Subcutaneous abdominal adipose tissue (tissue), 5 donors: ENCODE data around the gene TBC1D13.
"Not testable (repeated sequence)": the region's sequence is repeated elsewhere in the genome, so short reads cannot be mapped to it uniquely, and the experiment has no call there.

Experiments used
- H3K27ac ChIP-seq: one replicate; pipeline ENCODE4 v1.7.0; 2013; ENCODE audit warnings: low read depth, mild to moderate bottlenecking, inconsistent platforms, low read length, moderate library complexity
- H3K27me3 ChIP-seq, 5 donors: one replicate each; pipeline ENCODE4 v1.7.0; 2013; ENCODE audit warnings: low read length in 5 of 5, inconsistent platforms in 1 of 5; ENCODE audit not compliant: control insufficient read depth in 5 of 5, insufficient read depth in 4 of 5
- H3K36me3 ChIP-seq, 5 donors: one replicate each; pipeline ENCODE4 v1.7.0; 2013; ENCODE audit warnings: low read length in 5 of 5; ENCODE audit not compliant: control insufficient read depth in 5 of 5, insufficient read depth in 5 of 5
- H3K4me1 ChIP-seq, 5 donors: one replicate each; pipeline ENCODE4 v1.7.0; 2013; ENCODE audit warnings: low read length in 5 of 5, mild to moderate bottlenecking in 3 of 5, moderate library complexity in 1 of 5; ENCODE audit not compliant: control insufficient read depth in 5 of 5, insufficient read depth in 5 of 5
- H3K4me3 ChIP-seq, 5 donors: one replicate each; pipeline ENCODE4 v1.7.0; 2013; ENCODE audit warnings: low read length in 5 of 5, low read depth in 1 of 5
- H3K9ac ChIP-seq, 5 donors: one replicate each; pipeline ENCODE4 v1.7.0; 2013; ENCODE audit warnings: low read length in 5 of 5, mild to moderate bottlenecking in 4 of 5, moderate library complexity in 3 of 5
- H3K9me3 ChIP-seq, 5 donors: one replicate each; pipeline ENCODE4 v1.7.0; 2013; ENCODE audit warnings: low read length in 5 of 5; ENCODE audit not compliant: control insufficient read depth in 5 of 5
- donor health status: healthy.
- donor health status: healthy.
- donor health status: healthy.
- donor health status: healthy.
- donor health status: healthy.

TBC1D13 gene

GRCh38 chr9:128841694-128842492 lies 54.8 kb downstream of the TBC1D13 start:
- no peak overlapping the region for H3K4me3 ChIP-seq
- H3K9me3 ChIP-seq, result no peaks in the 10 kb centered on the region
- H3K27me3 ChIP-seq, result no peaks in the 10 kb centered on the region
- no peaks in the 10 kb centered on the region for H3K4me1 ChIP-seq
- H3K27ac ChIP-seq, result no peak overlapping the region
- H3K36me3 ChIP-seq, result peaks cover 0 to 7% (median 6%) of the 10 kb centered on the region in 5 donors
- H3K9ac ChIP-seq, result no peak overlapping the region

GRCh38 chr9:128843171-128843570 lies 56.1 kb downstream of the TBC1D13 start:
- H3K9me3 ChIP-seq, result not testable (repeated sequence)

GRCh38 chr9:128845186-128845931 lies 58.3 kb downstream of the TBC1D13 start:
- Histone ChIP-seq H3K4me1 (no peaks in the 10 kb centered on the region), H3K4me3 (no peak overlapping the region), H3K27me3 (no peaks in the 10 kb centered on the region), H3K36me3 (peaks cover 0 to 7% (median 0%) of the 10 kb centered on the region in 5 donors), H3K9ac (peak overlapping the region in 1 of 5 donors; percentile 10), H3K27ac (no peak overlapping the region), H3K9me3 (peaks cover 0 to 6% (median 0%) of the 10 kb centered on the region in 5 donors)

More at GRCh38 chr9:128843171-128843570, 56.1 kb downstream of the TBC1D13 start:
- H3K4me3 ChIP-seq, H3K9ac ChIP-seq, H3K4me1 ChIP-seq, H3K36me3 ChIP-seq, H3K27me3 ChIP-seq, H3K27ac ChIP-seq: not testable (repeated sequence)

GRCh38 chr9:128846680-128847030 lies 59.6 kb downstream of the TBC1D13 start:
- Histone ChIP-seq H3K4me3 (no peak overlapping the region), H3K27ac (no peak overlapping the region), H3K9me3 (peaks cover 0 to 10% (median 3%) of the 10 kb centered on the region in 5 donors), H3K4me1 (no peaks in the 10 kb centered on the region), H3K9ac (no peak overlapping the region), H3K36me3 (peaks cover 0 to 7% (median 0%) of the 10 kb centered on the region in 5 donors), H3K27me3 (no peaks in the 10 kb centered on the region)

- no peak overlapping the region for H3K9ac ChIP-seq
These were observed 60.8 kb downstream of the TBC1D13 start for GRCh38 chr9:128847803-128848202.

GRCh38 chr9:128851024-128851423 lies 64.0 kb downstream of the TBC1D13 start:
- not testable (repeated sequence) for H3K4me1 ChIP-seq, H3K9ac ChIP-seq, H3K27me3 ChIP-seq, H3K27ac ChIP-seq, H3K9me3 ChIP-seq, H3K4me3 ChIP-seq, H3K36me3 ChIP-seq

More at GRCh38 chr9:128847803-128848202, 60.8 kb downstream of the TBC1D13 start:
- H3K9me3 ChIP-seq, result peaks cover 0 to 10% (median 3%) of the 10 kb centered on the region in 5 donors
- H3K27ac ChIP-seq, result no peak overlapping the region
- peaks cover 0 to 3% (median 0%) of the 10 kb centered on the region in 5 donors for H3K4me1 ChIP-seq
- H3K27me3 ChIP-seq, result no peaks in the 10 kb centered on the region
- H3K4me3 ChIP-seq, result no peak overlapping the region
- H3K36me3 ChIP-seq, result no peaks in the 10 kb centered on the region

- H3K27me3 ChIP-seq, H3K36me3 ChIP-seq, H3K4me3 ChIP-seq, H3K4me1 ChIP-seq, H3K9ac ChIP-seq, H3K9me3 ChIP-seq, H3K27ac ChIP-seq: not testable (repeated sequence)
These were observed 64.9 kb downstream of the TBC1D13 start for GRCh38 chr9:128851779-128852600.

GRCh38 chr9:128852646-128853045 lies 65.6 kb downstream of the TBC1D13 start:
- H3K27ac ChIP-seq, result not testable (repeated sequence)

GRCh38 chr9:128854454-128854853 lies 67.4 kb downstream of the TBC1D13 start:
- not testable (repeated sequence) for H3K4me1 ChIP-seq, H3K4me3 ChIP-seq, H3K27me3 ChIP-seq, H3K9ac ChIP-seq, H3K36me3 ChIP-seq, H3K9me3 ChIP-seq, H3K27ac ChIP-seq

More at GRCh38 chr9:128852646-128853045, 65.6 kb downstream of the TBC1D13 start:
- H3K9me3 ChIP-seq, H3K36me3 ChIP-seq, H3K4me1 ChIP-seq, H3K4me3 ChIP-seq, H3K27me3 ChIP-seq, H3K9ac ChIP-seq: not testable (repeated sequence)
